HG03103 (cell line): Measurements from ENCODE around the gene HYCC2.
"Not testable (repeated sequence)": the region's sequence is repeated elsewhere in the genome, so short reads cannot be mapped to it uniquely, and the experiment has no call there.

Source experiments
- ATAC-seq: cut with Tn5 transposase; IDR thresholded peaks from one replicate; pipeline ENCODE4 v1.9.1; 2021; ENCODE audit warnings: low read depth; ENCODE audit not compliant: unreplicated experiment

The HYCC2 gene

DNA sequence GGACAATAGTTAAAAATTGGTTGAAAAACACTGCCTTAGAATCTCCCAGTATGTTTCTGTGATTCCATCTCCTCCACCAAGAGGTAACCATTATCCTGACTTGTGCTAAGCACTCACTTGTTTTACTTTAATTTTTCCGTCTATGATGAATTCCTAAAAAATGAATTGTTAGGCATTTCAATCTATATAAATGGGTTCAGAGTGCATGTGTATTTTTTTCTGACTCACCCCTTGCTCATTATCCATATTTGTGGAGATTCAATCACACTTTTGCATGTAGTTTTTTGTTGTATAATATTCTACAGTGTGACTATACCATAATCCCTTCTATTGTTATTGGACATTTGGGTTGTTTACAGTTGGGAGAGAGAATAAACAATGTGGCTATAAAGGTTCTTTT lies 1.6 kb upstream of the HYCC2 start:
- ATAC-seq: no peak

DNA sequence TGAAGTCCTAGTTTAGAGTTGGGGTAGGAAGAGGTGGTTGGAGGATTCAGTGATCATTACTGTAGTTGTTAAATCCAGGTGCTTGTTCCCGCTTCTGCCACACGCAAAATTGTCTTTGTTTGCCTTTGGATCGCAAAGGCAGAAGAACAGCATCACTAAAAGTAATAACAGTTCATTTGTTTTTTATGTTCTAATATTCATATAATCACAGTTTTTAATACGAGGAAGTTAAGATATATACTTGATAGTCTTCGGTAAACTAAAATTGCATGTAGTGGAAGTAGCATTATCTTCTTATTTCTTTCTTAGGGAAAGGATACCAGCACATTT lies 695 bp upstream of the HYCC2 start:
- ATAC-seq: peak; percentile 3

DNA sequence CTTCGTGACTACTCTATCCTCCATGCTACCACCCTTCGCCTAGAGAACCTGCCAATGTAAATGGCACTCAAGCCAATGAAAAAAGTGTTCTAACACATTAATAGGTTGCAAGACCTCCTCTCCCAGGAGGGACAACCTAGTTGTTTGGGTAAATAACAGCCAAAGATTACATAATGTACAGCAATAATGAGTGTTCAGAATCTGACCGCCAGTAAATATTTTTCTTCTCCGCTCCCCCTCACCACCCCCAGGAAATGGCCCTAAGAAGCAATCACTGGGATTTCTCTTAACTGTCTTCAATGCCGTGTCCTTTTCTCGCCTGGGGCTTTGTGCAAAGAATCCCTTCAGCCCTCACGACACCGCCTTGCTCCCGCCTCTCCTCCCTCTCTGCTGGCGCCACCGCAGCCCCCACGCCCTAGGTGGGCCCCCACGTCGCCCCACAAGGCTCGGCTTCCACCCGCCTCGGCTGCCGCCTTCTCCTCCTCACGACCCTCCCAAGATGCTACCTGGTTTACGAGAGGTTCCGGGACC lies 458 bp downstream of the HYCC2 start:
- peak; percentile 6 for ATAC-seq

DNA sequence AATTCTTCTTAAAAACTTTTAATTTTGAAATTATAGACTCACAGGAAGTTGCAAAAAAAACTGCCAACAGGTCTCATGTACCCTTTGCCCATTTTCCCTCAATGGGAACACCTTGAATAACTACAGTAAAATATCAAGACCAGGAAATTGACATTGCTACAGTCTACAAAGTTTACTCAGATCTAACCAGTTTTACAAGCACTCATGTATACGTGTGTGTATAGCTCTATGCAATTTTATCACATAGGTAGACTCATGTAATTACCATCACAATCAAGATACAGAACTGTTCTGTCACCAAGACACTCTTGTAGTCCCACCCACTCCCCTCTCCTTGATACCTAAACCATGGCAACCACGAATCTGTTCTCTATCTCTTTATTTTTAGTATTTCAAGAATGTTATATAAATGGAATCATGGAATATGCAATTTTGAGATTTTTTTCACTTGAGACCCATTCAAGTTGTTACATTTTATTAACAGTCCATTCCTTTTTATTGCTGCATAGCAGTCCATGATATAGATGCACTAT lies 6.6 kb downstream of the HYCC2 start:
- no peak for ATAC-seq

DNA sequence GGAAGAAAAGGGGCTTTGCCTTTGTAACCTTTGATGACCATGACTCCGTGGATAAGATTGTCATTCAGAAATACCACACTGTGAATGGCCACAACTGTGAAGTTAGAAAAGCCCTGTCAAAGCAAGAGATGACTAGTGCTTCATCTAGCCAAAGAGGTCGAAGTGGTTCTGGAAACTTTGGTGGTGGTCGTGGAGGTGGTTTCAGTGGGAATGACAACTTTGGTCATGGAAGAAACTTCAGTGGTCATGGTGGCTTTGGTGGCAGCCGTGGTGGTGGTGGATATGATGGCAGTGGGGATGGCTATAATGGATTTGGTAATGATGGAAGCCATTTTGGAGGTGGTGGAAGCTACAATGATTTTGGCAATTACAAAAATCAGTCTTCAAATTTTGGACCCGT lies 8.0 kb downstream of the HYCC2 start:
- ATAC-seq: not testable (repeated sequence)

DNA sequence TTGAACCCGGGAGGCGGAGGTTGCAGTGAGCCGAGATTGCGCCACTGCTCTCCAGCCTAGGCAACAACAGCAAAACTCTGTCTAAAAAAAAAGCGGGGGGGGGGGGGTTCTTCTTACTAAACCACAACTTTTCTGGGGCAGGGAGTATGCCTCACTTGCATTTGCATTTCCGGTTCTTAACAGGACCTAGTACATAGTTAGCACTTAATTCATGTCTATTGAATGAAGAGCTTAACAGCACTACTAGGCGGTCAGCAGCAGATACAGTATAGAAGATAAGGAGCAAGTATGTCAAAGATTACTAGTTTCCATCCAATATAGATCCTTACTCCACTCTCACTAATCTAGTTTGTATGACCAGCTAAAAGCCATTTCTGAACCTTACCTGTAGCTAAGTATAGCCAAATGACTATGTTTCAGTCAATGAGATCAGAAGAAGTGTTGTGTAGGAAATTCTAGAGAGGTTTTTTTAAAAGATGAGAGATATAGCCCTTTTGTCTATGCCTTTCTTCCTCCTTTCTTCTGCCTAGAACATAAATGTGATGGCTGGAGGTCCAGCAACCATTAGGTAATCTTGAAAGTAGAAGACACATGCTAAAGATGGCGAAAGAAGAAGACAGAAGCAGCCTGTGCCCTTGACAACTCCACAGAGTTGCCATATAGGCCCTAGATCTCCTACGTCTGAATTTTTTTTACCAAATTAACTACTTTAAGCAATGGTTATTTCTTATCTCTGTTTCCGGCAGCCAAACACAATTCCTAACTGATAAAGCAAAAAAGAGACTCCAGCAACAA lies 11.3 kb downstream of the HYCC2 start:
- no peak for ATAC-seq

DNA sequence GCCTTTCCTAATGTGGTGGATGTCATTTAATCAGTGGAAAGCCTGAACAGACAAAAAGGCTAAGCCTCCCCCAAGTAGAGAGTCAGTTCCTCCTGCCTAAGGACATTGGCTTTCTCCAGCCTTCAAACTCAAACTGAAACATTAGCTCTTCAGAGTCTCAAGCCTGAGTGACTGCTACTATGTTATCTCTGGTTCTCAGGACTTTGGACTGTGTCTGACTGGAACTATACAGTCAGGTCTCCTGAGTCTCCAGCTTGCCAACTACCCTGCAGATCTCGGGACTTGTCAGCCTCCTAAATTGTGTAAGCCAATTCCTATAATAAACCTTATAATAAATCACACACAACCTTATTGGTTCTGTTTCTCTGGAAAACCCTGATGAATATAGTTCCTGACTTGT lies 12.6 kb downstream of the HYCC2 start:
- no peak for ATAC-seq

DNA sequence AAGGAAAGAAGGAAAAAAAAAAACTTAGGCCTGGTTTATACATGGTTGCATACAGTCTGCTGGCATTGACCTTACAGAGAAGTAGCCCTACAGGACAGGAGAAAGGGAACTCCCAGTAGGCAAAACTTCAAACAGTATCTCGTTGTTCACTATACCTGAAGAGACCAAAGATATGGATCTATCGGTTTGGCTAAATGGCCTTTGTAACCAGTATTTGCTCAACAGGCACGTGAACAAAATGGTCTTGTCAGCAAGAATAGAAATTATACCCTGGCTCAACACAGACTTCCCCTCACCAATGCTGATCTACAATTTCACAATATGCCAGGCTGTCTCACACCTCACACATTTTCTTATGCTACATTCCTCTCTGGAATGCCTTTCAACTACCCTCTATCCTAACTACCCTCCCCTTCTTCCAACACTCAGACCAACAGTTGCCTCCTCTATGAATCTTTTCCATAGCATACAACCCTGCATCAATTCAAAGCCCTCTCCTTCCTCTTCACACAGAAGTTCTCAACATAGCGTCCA lies 13.7 kb downstream of the HYCC2 start:
- ATAC-seq: no peak

DNA sequence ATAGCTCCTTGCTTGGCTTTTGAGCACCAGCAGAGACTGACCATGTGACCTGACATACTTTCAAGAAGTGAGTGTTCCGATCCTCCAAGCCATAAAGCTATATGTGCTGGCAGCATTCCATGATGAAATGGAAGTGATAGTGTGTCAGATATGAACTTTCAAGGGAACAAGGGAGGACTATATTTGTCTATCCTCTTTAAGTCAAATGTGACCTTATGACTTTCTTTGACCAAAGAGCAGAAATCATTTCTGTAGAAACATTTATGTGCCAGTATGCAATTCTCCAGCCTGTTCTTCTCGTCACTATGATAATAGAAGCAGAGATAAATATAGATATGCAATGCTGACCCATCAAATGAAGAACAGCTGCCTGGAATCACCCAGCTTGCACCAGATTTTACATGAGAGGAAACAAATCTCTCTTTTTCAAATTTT lies 14.4 kb downstream of the HYCC2 start:
- ATAC-seq: no peak

DNA sequence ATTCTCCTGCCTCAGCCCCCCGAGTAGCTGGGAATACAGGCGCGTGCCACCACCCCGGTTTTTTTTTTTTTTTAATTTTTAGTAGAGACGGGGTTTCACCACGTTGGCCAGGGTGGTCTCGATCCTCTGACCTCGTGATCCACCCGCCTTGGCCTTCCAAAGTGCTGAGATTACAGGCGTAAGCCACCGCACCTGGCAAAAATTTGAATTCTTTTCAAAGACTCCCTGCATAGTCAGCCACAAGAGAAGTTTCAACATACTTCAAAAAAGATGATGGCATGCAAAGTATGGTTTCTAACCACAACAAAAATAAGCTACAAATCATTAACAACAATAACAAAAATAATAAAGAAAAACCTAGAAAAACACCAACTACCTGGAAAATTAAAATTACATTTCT lies 22.0 kb downstream of the HYCC2 start:
- no peak for ATAC-seq

DNA sequence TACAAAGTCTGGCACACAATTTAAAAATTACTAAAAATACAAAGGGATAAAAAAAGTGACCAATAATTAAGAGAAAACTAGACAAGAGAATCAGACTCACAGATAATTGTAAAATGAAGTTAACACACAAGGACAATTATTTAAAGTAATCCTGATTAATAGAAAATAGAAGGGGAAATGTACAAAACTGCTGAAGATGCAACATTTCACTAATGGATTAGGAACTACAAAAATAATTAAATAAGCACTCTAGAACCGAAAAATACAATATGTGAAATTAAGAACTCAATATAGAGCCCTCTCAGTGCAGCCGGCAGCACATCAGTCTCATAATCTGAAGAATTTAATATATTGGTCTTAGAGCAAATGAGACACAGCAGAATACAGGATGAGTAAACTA lies 24.6 kb downstream of the HYCC2 start:
- no peak for ATAC-seq

DNA sequence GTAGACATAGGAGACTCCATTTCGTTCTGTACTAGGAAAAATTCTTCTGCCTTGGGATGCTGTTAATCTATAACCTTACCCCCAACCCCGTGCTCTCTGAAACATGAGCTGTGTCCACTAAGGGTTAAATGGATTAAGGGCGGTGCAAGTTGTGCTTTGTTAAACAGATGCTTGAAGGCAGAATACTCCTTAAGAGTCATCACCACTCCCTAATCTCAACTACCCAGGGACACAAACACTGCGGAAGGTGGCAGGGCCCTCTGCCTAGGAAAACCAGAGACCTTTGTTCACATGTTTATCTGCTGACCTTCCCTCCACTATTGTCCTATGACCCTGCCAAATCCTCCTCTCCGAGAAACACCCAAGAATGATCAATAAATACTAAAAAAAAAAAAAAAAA lies 28.4 kb downstream of the HYCC2 start:
- ATAC-seq: not testable (repeated sequence)

DNA sequence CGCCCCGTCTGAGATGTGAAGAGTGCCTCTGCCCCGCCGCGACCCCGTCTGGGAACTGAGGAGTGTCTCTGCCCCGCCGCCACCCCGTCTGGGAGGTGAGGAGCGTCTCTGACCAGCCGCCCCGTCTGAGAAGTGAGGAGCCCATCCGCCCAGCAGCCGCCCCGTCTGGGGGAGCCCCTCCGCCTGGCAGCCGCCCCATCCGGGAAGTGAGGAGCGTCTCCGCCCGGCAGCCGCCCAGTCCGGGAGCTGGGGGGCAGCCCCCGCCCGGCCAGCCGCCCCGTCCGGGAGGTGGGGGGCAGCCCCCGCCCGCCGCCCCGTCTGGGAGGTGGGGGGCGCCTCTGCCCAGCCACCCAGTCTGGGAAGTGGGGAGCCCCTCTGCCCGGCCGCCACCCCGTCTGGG lies 29.0 kb downstream of the HYCC2 start:
- ATAC-seq: not testable (repeated sequence)

DNA sequence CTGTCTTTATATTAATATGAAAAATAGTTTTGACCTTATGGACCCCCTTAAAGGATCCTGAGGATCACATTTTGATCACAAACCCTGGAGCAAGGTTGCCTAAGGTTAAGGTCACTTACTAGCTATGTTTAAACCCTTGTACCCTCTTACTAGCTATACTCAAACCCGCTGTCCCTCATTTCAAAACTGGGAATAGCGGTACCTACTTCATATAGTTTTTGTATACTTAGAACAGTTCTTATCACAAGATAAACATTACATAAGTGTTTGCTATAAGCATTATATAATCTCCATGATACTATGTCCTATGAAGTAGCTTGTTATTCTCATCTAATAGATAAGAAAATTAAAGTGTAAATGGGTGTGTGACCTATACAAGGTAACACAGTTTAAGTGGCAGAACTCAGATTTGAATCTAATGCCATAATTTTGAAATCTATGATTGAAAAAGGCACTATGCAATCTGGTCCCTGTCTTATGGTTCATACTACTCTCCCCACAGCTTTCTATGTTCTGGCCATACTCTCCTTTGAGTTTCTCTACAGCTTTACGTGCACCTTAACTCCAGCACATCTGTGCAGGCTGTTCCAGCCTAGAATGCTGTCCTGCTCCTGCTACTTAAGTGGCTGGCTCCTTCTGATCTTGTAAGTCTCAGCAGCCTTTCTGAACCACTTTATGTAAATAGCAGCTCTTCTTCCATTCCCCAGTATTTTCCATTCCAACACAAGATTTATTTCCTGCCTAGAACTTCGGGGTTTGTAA lies 30.4 kb downstream of the HYCC2 start:
- no peak for ATAC-seq

DNA sequence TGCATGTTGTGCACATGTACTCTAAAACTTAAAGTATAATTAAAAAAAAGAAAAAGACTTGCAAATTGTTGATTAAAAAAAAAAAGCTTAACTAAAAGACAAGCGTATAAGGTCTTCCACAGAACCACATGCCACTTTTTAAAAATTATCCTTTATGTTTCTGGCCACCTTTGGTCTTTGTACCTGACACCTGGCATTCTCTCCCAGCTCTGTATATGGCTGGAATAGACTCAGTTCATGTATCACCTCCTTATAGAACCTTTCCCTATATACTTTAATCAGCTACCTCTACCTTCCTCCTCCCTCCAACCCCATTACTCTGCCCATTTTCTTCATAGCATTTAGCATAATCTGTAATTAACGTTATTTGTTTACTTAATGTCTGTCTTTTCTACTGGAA lies 32.6 kb downstream of the HYCC2 start:
- ATAC-seq: no peak

DNA sequence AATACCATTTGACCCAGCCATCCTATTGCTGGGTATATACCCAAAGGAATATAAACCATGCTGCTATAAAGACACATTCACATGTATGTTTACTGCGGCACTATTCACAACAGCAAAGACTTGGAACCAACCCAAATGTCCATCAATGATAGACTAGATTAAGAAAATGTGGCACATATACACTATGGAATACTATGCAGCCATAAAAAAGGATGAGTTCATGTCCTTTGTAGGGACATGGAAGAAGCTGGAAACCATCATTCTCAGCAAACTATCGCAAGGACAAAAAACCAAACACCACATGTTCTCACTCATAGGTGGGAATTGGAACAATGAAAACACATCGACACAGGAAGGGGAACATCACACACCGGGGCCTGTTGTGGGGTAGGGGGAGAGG lies 33.1 kb downstream of the HYCC2 start:
- not testable (repeated sequence) for ATAC-seq

DNA sequence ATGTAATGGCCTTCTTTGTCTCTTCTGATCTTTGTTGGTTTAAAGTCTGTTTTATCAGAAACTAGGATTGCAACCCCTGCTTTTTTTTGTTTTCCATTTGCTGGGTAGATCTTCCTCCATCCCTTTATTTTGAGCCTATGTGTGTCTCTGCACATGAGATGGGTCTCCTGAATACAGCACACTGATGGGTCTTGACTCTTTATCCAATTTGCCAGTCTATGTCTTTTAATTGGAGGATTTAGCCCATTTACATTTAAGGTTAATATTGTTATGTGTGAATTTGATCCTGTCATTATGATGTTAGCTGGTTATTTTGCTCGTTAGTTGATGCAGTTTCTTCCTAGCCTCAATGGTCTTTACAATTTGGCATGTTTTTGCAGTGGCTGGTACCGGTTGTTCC lies 37.1 kb downstream of the HYCC2 start:
- ATAC-seq: not testable (repeated sequence)

DNA sequence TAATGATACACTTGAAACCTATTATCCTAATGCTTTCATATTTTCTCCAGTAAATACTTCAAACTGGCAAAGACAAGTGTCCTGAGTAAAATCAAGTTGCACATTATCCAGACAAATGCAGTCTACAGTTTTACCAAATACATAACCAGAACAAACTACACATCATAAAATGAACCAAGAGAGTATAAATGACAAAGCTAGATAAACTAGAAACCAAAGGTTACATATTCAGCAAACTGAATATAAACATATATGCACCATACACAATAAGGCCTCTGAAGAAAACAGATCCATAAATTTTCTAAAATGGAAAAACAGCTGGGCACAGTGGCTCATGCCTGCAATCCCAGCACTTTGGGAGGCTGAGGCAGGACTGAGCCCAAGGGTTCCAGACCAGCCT lies 47.0 kb downstream of the HYCC2 start:
- ATAC-seq: no peak

DNA sequence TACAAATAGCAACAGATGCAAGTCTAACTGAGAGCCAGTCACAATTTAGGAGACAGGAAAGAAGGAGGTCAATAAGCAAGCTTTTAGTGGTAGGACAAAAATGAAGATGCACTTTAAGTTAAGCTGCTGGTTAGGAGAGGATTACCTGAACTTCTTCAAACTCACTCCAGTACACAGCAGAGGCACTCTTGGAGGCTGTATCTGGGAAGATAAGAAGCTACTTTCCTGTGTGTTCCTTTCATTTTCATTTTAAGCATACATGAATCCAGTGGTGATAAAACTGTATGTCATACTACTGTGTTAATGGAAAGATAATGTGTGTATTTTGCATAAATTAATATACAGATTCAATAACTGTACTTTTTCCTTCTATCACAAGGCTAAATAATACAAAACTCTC lies 49.6 kb downstream of the HYCC2 start:
- no peak for ATAC-seq
